ENCODE measurements around the gene ARHGAP24.

DNA sequence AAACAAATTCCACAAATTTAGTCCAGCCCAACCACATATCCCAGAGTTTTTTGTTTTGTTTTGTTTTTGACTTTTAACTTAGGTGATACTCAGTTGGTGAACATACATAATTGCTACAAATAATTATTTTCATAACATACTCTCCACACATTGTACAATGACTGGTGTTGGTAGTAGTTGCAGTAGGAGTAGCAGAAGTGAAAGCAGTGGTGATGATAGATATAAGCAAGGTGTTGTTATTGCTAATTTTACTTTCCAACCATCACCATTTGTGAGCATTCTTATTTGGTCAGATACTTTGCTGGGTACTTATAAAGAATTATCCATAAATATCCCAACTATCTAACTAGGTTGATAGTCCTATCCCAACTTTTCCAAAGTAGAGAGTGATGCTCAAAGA is 47.3 kb downstream of the ARHGAP24 start:
- TF ChIP-seq, protein P1, sequence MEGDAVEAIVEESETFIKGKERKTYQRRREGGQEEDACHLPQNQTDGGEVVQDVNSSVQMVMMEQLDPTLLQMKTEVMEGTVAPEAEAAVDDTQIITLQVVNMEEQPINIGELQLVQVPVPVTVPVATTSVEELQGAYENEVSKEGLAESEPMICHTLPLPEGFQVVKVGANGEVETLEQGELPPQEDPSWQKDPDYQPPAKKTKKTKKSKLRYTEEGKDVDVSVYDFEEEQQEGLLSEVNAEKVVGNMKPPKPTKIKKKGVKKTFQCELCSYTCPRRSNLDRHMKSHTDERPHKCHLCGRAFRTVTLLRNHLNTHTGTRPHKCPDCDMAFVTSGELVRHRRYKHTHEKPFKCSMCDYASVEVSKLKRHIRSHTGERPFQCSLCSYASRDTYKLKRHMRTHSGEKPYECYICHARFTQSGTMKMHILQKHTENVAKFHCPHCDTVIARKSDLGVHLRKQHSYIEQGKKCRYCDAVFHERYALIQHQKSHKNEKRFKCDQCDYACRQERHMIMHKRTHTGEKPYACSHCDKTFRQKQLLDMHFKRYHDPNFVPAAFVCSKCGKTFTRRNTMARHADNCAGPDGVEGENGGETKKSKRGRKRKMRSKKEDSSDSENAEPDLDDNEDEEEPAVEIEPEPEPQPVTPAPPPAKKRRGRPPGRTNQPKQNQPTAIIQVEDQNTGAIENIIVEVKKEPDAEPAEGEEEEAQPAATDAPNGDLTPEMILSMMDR (IDR thresholded peaks at IDR 0.05) = no peak
- no peak for TF ChIP-seq EP300 (IDR thresholded peaks at IDR 0.05)
